ENCODE measurements around the gene NEK1.
"Not testable (repeated sequence)": the region's sequence is repeated elsewhere in the genome, so short reads cannot be mapped to it uniquely, and the experiment has no call there.

The NEK1 gene

GRCh38 chr4:169611157-169611556 is 1.2 kb downstream of the NEK1 start:
- H3K4me3 ChIP-seq (ENCODE audit: low read depth, low read length) = peak overlapping the region; percentile 89
- no peak for DNase-seq (ENCODE audit: low read depth)

DNA sequence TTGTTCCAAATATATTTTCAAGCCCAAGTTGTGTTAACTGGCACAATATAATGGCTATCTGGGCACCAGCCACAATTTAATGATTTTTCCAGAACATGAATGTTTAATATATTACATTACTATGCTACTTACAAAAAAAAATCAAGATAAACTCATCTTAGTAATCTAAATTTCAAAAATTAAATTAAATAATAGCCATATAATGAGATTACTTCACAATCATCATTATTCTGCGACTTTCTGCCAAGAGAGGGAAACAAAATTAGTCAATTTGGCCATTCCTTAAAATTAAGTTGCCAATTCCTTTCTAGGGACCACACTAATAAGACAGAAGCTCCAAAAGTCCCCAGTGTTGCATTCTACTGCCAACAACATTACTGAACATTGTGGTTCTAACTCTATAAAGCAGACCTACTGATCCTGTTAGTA is 7.5 kb downstream of the NEK1 start:
- DNase-seq (ENCODE audit: low read depth) = no peak

DNA sequence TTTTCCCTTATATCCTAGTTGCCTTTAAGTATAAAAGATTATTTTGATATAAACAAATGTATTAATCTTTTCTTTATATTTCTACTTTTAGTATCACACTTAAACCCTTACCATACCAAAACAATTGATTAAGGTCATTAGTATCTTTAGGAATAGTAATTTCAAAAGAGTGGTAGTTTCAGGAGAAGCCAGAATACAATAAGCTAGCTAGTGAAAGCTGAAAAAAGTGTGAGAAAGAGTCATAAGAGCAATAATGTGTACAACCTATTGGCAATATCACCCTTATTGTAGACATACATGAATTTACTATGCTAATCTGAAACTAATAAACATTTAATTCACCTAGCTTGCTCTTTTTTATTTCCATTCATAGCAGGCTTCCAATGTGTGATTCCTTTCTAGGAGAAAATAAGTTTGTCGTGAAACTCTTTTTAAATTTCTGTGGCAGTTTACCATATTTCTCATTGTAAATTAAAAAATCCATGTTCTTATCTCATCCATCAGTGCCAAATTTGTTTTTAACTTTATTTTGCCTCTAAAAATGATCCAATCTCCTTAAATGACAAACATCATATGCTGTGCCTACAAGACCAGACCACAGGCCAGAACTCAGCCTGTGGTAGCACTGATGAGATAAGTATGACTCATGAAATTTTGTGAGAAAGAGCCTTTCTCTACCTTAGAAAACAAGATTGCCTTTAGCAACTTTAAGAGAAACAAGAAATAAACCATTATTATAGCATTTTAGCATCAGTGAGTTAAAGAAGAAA is 8.1 kb downstream of the NEK1 start:
- DNase-seq (ENCODE audit: low read depth) = no peak
- H3K4me3 ChIP-seq (ENCODE audit: low read depth, low read length) = no peak overlapping the region

More for the DNA sequence above, 7.5 kb downstream of the NEK1 start:
- H3K4me3 ChIP-seq (ENCODE audit: low read depth, low read length) = no peak overlapping the region

DNA sequence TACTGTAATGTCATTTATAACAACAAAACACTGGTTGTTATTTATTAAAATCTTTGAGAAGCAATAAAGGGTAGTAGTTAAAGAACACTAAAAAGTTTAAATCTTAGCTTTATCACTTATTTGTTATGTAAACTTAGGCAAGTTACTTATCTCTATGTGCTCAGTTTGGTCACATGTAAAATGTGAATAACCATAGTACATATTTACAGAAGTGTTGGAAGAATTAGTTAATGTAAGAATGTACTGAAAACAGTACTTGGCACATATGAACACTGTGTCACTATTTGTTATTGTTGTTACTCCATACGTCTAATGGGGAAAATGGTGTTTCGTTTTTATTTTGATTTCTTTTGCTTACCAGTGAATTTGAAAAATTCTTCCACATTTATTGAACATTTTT is 9.1 kb downstream of the NEK1 start:
- DNase-seq (ENCODE audit: low read depth) = no peak

GRCh38 chr4:169601016-169601771 is 11.2 kb downstream of the NEK1 start:
- no peak overlapping the region for H3K4me3 ChIP-seq (ENCODE audit: low read depth, low read length)
- DNase-seq (ENCODE audit: low read depth) = no peak

More for the DNA sequence above, 9.1 kb downstream of the NEK1 start:
- H3K4me3 ChIP-seq (ENCODE audit: low read depth, low read length) = no peak overlapping the region

- DNase-seq (ENCODE audit: low read depth) = no peak
- H3K4me3 ChIP-seq (ENCODE audit: low read depth, low read length) = no peak overlapping the region
Measured at GRCh38 chr4:169594560-169595195, 17.7 kb downstream of the NEK1 start.

- no peak overlapping the region for H3K4me3 ChIP-seq (ENCODE audit: low read depth, low read length)
- no peak for DNase-seq (ENCODE audit: low read depth)
Measured at GRCh38 chr4:169593050-169593560, 19.3 kb downstream of the NEK1 start.

DNA sequence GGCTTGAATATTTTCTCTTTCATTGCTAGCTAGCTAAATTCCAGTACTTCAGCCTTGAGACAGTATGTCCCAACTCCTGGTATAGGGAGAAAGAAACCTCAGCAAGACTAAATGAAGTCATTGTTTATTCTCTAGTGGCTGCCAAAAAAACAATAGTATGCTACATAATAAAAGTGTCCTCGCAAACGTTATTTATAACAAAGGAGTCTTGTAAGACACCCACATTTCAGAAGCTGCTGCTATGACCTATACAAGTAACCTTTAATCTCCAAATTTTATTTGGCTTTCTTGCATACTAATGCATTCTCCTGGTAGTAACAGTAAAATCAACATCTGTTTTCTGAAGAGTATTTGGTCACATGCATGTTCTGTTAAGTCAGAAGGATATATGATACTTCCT is 28.8 kb downstream of the NEK1 start:
- peak; percentile 77 for DNase-seq (ENCODE audit: low read depth)
- H3K4me3 ChIP-seq (ENCODE audit: low read depth, low read length) = no peak overlapping the region

DNA sequence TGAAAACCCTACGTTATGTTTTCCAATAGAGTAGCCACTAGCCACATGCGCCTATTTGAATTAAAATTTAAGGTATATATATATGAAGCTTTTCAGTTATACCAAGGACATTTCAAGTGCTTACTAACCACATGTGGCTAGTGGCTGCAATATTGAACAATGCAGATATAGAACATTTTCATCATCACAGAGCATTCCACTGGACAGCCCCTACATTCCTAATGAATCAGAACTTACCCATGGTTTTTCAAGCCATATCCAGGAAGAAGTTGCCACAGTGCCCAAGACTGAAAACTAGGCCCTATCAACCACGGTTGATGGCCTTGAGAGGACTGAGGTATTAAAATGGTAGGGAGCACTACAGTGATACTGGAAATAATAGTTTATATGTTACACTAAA is 29.7 kb downstream of the NEK1 start:
- H3K4me3 ChIP-seq (ENCODE audit: low read depth, low read length) = no peak overlapping the region
- peak; percentile 48 for DNase-seq (ENCODE audit: low read depth)

GRCh38 chr4:169582203-169582602 is 30.2 kb downstream of the NEK1 start:
- H3K4me3 ChIP-seq (ENCODE audit: low read depth, low read length) = no peak overlapping the region
- DNase-seq (ENCODE audit: low read depth) = no peak

DNA sequence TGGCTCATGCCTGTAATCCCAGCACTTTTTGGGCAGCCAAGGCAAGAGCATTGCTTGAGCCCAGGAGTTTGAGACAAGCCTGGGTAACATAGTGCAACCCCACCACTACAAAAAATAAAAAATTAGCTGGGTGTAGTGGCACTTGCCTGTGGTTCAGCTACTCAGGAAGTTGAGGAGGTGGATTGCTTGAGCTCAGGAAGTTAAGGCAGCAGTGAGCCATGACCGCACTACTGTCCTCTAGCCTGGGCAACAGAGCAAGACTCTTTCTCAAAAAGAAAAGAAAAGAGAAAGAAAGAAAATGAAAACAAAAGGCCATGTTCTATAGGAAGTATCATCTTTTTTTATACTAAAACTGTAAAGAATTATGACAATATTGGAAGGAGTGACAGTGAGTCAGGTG is 38.5 kb downstream of the NEK1 start:
- no peak overlapping the region for H3K4me3 ChIP-seq (ENCODE audit: low read depth, low read length)
- no peak for DNase-seq (ENCODE audit: low read depth)

DNA sequence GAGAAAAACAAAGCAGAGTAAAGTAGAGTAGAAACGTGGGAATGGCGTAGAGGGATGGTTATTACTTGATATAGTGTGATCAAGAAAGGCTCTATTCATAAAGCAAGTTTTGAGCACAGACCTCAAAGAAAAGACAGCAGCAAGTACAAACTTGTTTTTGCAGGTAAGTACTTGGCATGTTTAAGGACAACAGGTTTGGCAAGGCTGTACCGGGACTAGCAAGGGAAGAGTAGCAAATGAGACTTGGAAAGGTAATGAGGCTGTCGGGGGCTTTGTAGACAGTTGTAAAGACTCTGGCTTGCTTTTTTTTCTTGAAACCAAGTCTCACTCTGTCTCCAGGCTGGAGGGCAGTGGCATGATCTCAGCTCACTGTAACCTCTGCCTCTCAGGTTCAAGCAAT is 40.9 kb downstream of the NEK1 start:
- DNase-seq (ENCODE audit: low read depth) = no peak
- no peak overlapping the region for H3K4me3 ChIP-seq (ENCODE audit: low read depth, low read length)

- not testable (repeated sequence) for DNase-seq (ENCODE audit: low read depth)
Measured at GRCh38 chr4:169571012-169571411, 41.4 kb downstream of the NEK1 start.

GRCh38 chr4:169570266-169570665 is 42.1 kb downstream of the NEK1 start:
- DNase-seq (ENCODE audit: low read depth); H3K4me3 ChIP-seq (ENCODE audit: low read depth, low read length): not testable (repeated sequence)

More at GRCh38 chr4:169571012-169571411, 41.4 kb downstream of the NEK1 start:
- not testable (repeated sequence) for H3K4me3 ChIP-seq (ENCODE audit: low read depth, low read length)

GRCh38 chr4:169569188-169569587 is 43.2 kb downstream of the NEK1 start:
- not testable (repeated sequence) for DNase-seq (ENCODE audit: low read depth); H3K4me3 ChIP-seq (ENCODE audit: low read depth, low read length)

DNA sequence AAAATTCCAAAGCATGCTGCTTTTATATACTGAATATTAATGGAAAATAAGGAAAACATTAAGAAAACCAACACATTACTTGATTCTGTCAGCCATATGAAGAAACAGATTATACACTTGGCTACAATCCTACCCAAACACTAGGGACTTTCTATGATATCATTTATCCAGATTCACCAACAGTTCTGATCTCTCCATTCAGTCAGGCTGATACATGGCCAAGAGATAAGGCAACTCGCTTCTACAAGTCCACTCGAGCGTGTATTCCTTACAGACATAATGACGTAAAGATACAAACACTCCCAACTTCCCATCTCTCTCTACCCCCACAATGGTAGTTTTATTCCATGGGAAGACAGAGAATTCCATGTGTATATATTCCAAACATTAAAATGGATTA is 44.5 kb downstream of the NEK1 start:
- no peak overlapping the region for H3K4me3 ChIP-seq (ENCODE audit: low read depth, low read length)
- no peak for DNase-seq (ENCODE audit: low read depth)

DNA sequence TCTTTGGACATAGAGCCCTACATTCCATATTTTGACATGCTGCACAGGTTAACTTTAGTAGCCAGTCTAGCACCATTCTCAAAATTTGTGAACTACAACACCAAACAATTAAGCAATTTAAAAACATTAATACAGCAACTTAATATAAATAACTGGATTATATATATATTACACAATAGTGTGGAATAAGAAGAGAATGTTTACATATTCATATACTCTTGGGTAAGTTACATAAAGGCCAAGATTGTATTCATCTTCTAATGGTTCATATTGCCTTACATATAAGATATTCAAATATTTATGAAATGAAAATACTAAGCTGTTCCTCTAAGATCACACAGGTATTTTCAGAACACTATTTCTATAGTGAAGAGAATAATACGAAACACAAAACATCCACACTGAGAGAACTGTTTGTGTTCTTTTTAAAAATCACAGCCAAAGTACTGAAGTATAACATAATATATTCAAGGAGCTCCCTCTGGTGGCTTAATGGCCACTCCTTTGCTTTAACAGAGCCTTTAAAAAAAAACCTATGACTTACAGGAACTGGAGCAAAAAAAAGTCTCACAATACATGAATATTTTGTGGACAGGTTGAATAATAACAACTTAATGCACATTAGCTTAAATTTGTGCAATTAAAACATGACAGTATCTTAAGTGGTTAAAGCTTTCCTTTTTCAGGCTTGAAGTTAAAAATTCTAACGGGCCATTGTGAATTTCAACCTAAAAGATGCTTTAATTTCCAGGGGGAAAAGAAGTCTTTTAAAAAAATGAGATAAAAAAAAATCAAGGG is 46.2 kb downstream of the NEK1 start:
- DNase-seq (ENCODE audit: low read depth) = peak; percentile 14
- H3K4me3 ChIP-seq (ENCODE audit: low read depth, low read length) = no peak overlapping the region

GRCh38 chr4:169565606-169566005 is 46.8 kb downstream of the NEK1 start:
- H3K4me3 ChIP-seq (ENCODE audit: low read depth, low read length) = no peak overlapping the region
- DNase-seq (ENCODE audit: low read depth) = no peak

DNA sequence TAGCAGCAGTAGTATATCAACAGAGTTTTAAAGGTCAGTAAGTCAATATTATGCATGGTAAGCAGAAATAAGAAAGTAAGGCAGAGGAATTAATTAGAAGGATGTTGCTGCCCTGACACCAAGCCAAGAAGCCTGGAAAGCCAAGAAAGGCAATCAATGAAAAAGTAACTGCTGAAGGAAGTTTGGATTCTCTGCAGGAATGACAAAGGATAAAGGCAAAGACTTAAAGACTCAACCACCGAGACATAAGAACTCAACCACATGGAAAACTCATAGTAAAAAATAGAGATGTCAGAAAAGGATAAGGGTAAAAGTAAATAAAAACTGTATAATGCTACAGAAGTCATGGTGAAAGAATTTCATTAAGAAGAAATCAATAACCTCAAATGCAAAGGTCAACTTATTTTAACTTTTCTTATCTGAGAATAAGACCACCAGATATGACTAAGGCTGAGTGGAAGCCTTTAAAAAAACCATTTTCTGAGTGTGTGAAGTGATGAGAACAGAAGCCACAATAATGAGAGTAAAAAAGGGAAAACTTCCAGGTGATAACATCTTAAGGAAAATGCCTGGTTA is 55.2 kb downstream of the NEK1 start:
- no peak overlapping the region for H3K4me3 ChIP-seq (ENCODE audit: low read depth, low read length)

More for the DNA sequence above, 55.2 kb downstream of the NEK1 start:
- DNase-seq (ENCODE audit: low read depth) = no peak
